Liver (tissue), 9 donors: ENCODE results near the gene BIRC5. TPM values are rescaled to one million over a fixed set of nuclear protein-coding genes. Genes with fewer than 3 reads are reported as not detected.

Experiments used
- DNase-seq: peaks from one replicate; pipeline ENCODE4 v3.0.0-alpha.2; 2017; ENCODE audit warnings: low spot score
- H3K27ac ChIP-seq, 2 donors: one replicate each; pipeline ENCODE4 v1.7.0; 2013; ENCODE audit warnings: inconsistent platforms in 2 of 2, low read length in 2 of 2, control low read depth in 1 of 2, low read depth in 1 of 2, mild to moderate bottlenecking in 1 of 2
- H3K27me3 ChIP-seq, 4 donors: one replicate each; pipeline versions ENCODE4 v1.6.1 to v1.7.0; 2013; ENCODE audit warnings: low read length in 3 of 4, inconsistent platforms in 1 of 4, mild to moderate bottlenecking in 1 of 4, moderate library complexity in 1 of 4; ENCODE audit not compliant: control insufficient read depth in 4 of 4, insufficient read depth in 4 of 4
- H3K36me3 ChIP-seq, 4 donors: one replicate each; pipeline versions ENCODE4 v1.6.1 to v1.7.0; 2013; ENCODE audit warnings: low read length in 3 of 4, mild to moderate bottlenecking in 3 of 4, low read depth in 1 of 4, moderate library complexity in 1 of 4; ENCODE audit not compliant: control insufficient read depth in 4 of 4, insufficient read depth in 3 of 4
- H3K4me1 ChIP-seq, 4 donors: one replicate each; pipeline versions ENCODE4 v1.6.1 to v1.7.0; 2013; ENCODE audit warnings: low read length in 3 of 4, mild to moderate bottlenecking in 3 of 4, moderate library complexity in 1 of 4; ENCODE audit not compliant: control insufficient read depth in 4 of 4, insufficient read depth in 4 of 4
- H3K4me3 ChIP-seq, 3 donors: one replicate each; pipeline versions ENCODE4 v1.6.1 to v1.7.0; 2013; ENCODE audit warnings: low read length in 3 of 3, control low read depth in 1 of 3, low read depth in 1 of 3, mild to moderate bottlenecking in 1 of 3
- H3K9ac ChIP-seq, 2 donors: one replicate each; pipeline ENCODE4 v1.7.0; 2013; ENCODE audit warnings: low read length in 2 of 2, mild to moderate bottlenecking in 2 of 2, moderate library complexity in 2 of 2, control low read depth in 1 of 2, low read depth in 1 of 2
- H3K9me3 ChIP-seq, 4 donors: one replicate each; pipeline versions ENCODE4 v1.6.1 to v1.7.0; 2013; ENCODE audit warnings: low read length in 3 of 4; ENCODE audit not compliant: control insufficient read depth in 4 of 4
- CTCF ChIP-seq: fragments of 150-350 bp; IDR thresholded peaks from 2 replicates; pipeline ENCODE4 v1.5.1; 2017; ENCODE audit warnings: improper control_type of control experiment, low read depth, low read length; ENCODE audit not compliant: missing input control
- FOXA1 ChIP-seq: IDR thresholded peaks from 2 replicates; pipeline ENCODE4 v1.6.1; 2016; ENCODE audit warnings: antibody characterized with exemption
- FOXA2 ChIP-seq: IDR thresholded peaks from 2 replicates; pipeline ENCODE4 v1.6.1; 2016; ENCODE audit warnings: antibody characterized with exemption
- GABPA ChIP-seq, 2 donors: IDR thresholded peaks in 1 of 2; conservative IDR thresholded peaks in 1 of 2; 2 replicates each; pipeline ENCODE4 v1.6.1; 2016; ENCODE audit warnings: antibody characterized with exemption in 2 of 2, mild to moderate bottlenecking in 1 of 2, moderate library complexity in 1 of 2
- HNF4A ChIP-seq, 2 donors: conservative IDR thresholded peaks; 2 replicates each; pipeline ENCODE4 v1.6.1; 2016; ENCODE audit warnings: antibody characterized with exemption in 2 of 2, mild to moderate bottlenecking in 2 of 2
- HNF4G ChIP-seq: IDR thresholded peaks from 2 replicates; pipeline ENCODE4 v1.6.1; 2016; ENCODE audit warnings: antibody characterized with exemption
- JUND ChIP-seq, 2 donors: IDR thresholded peaks; 2 replicates each; pipeline ENCODE4 v1.6.1; 2016; ENCODE audit warnings: antibody characterized with exemption in 2 of 2
- NR2F2 ChIP-seq: IDR thresholded peaks from 2 replicates; pipeline ENCODE4 v1.6.1; 2016; ENCODE audit warnings: antibody characterized with exemption
- RXRA ChIP-seq, 2 donors: IDR thresholded peaks; 2 replicates each; pipeline ENCODE4 v1.6.1; 2017 to 2018; ENCODE audit warnings: antibody characterized with exemption in 2 of 2, mild to moderate bottlenecking in 1 of 2
- TAF1 ChIP-seq: conservative IDR thresholded peaks from 2 replicates; pipeline ENCODE4 v1.6.1; 2016; ENCODE audit warnings: antibody characterized with exemption, mild to moderate bottlenecking
- YY1 ChIP-seq: IDR thresholded peaks from 2 replicates; pipeline ENCODE4 v1.6.1; 2016; ENCODE audit warnings: antibody characterized with exemption, mild to moderate bottlenecking
- ZBTB33 ChIP-seq: IDR thresholded peaks from 2 replicates; pipeline ENCODE4 v1.6.1; 2016; ENCODE audit warnings: antibody characterized with exemption
- WGBS: extraction: QIAGEN DNeasy Blood & Tissue Kit; methylation state at CpG from one replicate; pipeline ENCODE4 v1.1.7; 2013; 5-methylcytosine and 5-hydroxymethylcytosine counted together
- polyA plus RNA-seq, 2 donors: library from polyadenylated mRNA; stranded (reverse) in 1 of 2; unstranded in 1 of 2; fragments of 200-250 nt in 1 of 2; fragments of >200 nt in 1 of 2; fragmentation: Nextera tagmentation in 1 of 2; extraction: Ambion mirVana in 1 of 2; gene quantifications; one replicate each; pipeline versions ENCODE4 v1.2.1 to v1.2.3, GENCODE V29; 2013 to 2015
- total RNA-seq, 2 donors: library from RNA; depleted of rRNA; stranded (reverse); fragments of >200 nt; gene quantifications; one replicate each; pipeline ENCODE4 v1.2.3, GENCODE V29; 2014
- TF ChIP-seq, protein P1 (sequence below): IDR thresholded peaks from 2 replicates; pipeline ENCODE4 v1.6.1; 2016; ENCODE audit warnings: antibody characterized with exemption, mild to moderate bottlenecking
- TF ChIP-seq, protein P2 (sequence below): IDR thresholded peaks from 2 replicates; pipeline ENCODE4 v1.6.1; 2016; ENCODE audit warnings: antibody characterized with exemption
- TF ChIP-seq, protein P3 (sequence below): IDR thresholded peaks from 2 replicates; pipeline ENCODE4 v1.6.1; 2016; ENCODE audit warnings: antibody characterized with exemption
- donor health status: healthy.
- donor health status: healthy.
- donor health status: healthy.
- donor health status: healthy.
- donor health status: healthy.

The BIRC5 gene
- total and polyA plus RNA-seq, 4 donors = 0.42 to 73.2 (median 3.1) TPM

DNA sequence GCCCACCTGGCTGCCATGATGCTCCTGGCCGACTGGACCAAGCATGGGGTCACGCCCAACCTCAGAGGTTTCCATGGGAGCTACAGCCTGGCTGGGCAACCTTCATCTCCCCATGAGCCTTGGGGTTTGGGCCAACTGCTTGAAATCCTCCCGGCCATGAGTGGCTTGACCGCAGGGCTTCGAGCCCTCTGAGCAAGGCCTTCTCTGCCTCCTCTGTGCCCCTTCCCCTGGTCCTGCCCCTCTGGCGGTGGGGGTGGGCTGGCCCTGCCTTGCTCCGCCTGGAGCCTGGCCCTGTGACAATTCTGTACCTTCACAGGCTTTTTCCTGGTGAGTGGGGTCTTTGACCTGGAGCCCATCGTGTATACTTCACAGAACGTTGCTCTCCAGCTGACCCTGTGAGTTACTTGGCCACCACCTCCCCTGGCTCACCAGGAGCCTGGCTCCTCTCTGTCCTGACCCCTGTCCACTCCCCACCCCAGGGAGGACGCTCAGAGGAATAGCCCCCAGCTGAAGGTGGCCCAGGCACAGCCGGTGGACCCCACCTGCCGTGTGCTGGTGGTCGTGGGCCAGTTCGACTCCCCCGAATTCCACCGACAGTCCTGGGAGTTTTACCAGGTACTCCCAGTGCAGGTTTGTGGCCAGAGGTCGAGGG is 8.8 kb upstream of the BIRC5 start (continued):
- TF ChIP-seq, protein P1, sequence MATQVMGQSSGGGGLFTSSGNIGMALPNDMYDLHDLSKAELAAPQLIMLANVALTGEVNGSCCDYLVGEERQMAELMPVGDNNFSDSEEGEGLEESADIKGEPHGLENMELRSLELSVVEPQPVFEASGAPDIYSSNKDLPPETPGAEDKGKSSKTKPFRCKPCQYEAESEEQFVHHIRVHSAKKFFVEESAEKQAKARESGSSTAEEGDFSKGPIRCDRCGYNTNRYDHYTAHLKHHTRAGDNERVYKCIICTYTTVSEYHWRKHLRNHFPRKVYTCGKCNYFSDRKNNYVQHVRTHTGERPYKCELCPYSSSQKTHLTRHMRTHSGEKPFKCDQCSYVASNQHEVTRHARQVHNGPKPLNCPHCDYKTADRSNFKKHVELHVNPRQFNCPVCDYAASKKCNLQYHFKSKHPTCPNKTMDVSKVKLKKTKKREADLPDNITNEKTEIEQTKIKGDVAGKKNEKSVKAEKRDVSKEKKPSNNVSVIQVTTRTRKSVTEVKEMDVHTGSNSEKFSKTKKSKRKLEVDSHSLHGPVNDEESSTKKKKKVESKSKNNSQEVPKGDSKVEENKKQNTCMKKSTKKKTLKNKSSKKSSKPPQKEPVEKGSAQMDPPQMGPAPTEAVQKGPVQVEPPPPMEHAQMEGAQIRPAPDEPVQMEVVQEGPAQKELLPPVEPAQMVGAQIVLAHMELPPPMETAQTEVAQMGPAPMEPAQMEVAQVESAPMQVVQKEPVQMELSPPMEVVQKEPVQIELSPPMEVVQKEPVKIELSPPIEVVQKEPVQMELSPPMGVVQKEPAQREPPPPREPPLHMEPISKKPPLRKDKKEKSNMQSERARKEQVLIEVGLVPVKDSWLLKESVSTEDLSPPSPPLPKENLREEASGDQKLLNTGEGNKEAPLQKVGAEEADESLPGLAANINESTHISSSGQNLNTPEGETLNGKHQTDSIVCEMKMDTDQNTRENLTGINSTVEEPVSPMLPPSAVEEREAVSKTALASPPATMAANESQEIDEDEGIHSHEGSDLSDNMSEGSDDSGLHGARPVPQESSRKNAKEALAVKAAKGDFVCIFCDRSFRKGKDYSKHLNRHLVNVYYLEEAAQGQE = no peak
- no peak for TF ChIP-seq TAF1

DNA sequence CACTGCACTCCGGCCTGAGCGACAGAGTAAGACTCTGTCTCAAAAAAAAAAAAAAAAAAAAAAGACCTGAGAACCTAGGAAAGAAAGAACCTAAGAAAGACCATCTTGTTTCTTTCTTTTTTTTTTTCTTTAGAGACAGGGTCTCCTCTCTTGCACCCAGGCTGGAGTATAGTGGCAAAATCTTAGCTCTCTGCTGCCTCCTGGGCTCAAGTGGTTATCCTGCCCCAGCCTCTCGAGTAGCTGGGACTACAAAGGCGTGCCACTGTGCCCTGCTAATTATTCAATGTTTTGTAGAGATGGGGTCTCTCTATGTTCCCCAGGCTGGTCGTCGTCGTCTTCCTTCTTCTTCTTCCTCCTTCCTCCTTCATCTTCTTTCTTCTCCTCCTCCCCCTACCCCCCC is 7.8 kb upstream of the BIRC5 start:
- DNase-seq = no peak
- Histone ChIP-seq H3K27ac (no peak overlapping the region), H3K9ac (no peak overlapping the region), H3K4me3 (no peak overlapping the region), H3K9me3 (no peaks in the 10 kb centered on the region), H3K36me3 (peaks cover 10 to 38% (median 23%) of the 10 kb centered on the region in 4 donors), H3K4me1 (no peaks in the 10 kb centered on the region), H3K27me3 (no peaks in the 10 kb centered on the region)
- TF ChIP-seq NR2F2 = no peak
- TF ChIP-seq ZBTB33 = no peak
- TF ChIP-seq FOXA1 = no peak
- TF ChIP-seq GABPA (IDR thresholded peaks at IDR 0.05 in 1 of 2, conservative IDR thresholded peaks at IDR 0.05 in 1 of 2) = no peak
- no peak for TF ChIP-seq JUND (IDR thresholded peaks at IDR 0.05)
- no peak for TF ChIP-seq FOXA2
- TF ChIP-seq YY1 = no peak
- no peak for TF ChIP-seq TAF1
- TF ChIP-seq CTCF = no peak
- TF ChIP-seq HNF4G = no peak
- TF ChIP-seq, protein P2, sequence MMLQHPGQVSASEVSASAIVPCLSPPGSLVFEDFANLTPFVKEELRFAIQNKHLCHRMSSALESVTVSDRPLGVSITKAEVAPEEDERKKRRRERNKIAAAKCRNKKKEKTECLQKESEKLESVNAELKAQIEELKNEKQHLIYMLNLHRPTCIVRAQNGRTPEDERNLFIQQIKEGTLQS = no peak
- TF ChIP-seq RXRA (IDR thresholded peaks at IDR 0.05) = no peak
- WGBS = 86% methylated on average over 7 of the region's 7 CpGs

DNA sequence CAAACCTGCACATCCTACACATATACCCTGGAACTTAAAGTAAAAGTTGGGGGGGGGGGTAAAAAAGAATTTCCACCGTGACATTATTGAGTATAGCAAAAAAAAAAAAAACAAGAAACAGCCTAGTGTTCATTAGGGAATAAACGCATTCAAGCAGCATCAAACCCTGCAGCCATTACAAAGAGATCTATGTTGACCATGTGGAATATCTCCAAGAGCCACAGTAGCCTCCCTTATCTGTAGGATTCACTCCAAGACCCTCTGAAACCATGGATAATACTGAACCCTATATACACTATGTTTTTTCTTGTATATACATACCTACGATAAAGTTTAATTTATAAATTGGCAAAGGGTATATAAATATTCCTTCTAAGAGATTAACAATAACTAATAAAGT is 5.6 kb upstream of the BIRC5 start:
- WGBS = 78% methylated on average over 3 of the region's 3 CpGs
- Histone ChIP-seq H3K36me3 (peaks cover 4 to 32% (median 20%) of the 10 kb centered on the region in 4 donors), H3K27ac (no peak overlapping the region), H3K27me3 (no peaks in the 10 kb centered on the region), H3K9ac (no peak overlapping the region), H3K4me1 (no peaks in the 10 kb centered on the region), H3K4me3 (no peak overlapping the region), H3K9me3 (no peaks in the 10 kb centered on the region)
- DNase-seq = no peak
- TF ChIP-seq RXRA (IDR thresholded peaks at IDR 0.05) (no peak), TAF1 (no peak), GABPA (IDR thresholded peaks at IDR 0.05 in 1 of 2, conservative IDR thresholded peaks at IDR 0.05 in 1 of 2) (no peak), YY1 (no peak), FOXA2 (no peak), NR2F2 (no peak), HNF4G (no peak), HNF4A (conservative IDR thresholded peaks at IDR 0.05) (no peak), JUND (IDR thresholded peaks at IDR 0.05) (no peak), ZBTB33 (no peak)
- TF ChIP-seq, protein P1 = no peak
- TF ChIP-seq, protein P3, sequence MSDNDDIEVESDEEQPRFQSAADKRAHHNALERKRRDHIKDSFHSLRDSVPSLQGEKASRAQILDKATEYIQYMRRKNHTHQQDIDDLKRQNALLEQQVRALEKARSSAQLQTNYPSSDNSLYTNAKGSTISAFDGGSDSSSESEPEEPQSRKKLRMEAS = no peak
